HG02884 (cell line): ENCODE results near the gene PLEKHG5.

ENCODE experiments used
- ATAC-seq: cut with Tn5 transposase; IDR thresholded peaks from one replicate; pipeline ENCODE4 v1.9.1; 2021; ENCODE audit warnings: mild to moderate bottlenecking, moderate library complexity; ENCODE audit not compliant: unreplicated experiment

The PLEKHG5 gene

DNA sequence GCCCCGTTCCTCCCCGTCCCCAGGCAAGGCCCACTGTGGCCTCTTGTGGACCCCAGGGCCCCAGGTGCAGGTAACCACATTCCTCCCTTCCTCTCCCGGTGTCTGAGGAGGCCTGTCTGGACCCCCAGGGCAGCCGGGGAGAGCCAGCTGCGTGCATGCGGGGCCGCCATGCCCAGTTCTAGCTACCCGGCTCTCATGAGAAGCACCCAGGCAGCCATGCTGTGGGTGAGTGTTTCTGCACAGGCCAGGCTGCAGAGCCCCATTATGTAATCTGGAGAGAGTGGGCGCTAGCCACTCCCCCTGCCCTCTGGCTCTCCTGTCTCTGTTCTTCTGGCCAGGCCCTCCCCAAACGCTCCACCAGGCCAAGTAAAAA is 18.4 kb upstream of the PLEKHG5 start:
- no peak for ATAC-seq

DNA sequence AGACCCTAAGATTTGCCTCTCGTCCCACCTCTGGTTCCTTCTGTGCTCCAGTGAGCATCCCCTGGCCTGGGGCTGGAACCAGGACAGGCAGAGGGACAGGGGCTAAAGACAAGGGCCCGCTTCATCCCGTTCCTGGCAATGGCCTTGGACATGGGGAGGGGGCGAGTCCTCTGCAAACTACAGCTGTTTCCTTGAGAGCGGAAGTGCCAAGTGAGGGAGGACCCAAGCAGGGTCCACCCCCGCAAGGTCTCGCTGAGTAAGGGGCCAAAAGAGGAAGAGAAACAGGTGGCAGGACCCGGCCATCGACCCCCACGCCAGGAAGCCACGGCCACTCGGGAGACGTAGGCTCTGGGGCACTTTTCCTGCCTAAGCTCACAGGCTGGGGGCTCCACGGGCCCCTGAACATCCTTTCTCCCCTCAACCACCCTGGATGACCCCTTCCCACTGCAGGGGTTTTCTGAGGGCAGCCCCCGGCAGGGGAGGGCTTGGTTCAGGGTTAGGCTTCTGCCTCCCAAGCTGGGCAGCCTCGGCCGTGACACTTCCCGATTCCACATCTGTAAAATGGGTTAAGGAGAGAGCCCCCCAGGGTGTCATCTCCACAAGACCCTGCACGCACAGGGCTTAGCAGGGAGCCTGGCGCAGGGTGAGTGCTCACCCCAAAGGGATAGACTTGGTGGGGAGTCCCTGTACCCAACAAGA is 17.9 kb upstream of the PLEKHG5 start:
- no peak for ATAC-seq

DNA sequence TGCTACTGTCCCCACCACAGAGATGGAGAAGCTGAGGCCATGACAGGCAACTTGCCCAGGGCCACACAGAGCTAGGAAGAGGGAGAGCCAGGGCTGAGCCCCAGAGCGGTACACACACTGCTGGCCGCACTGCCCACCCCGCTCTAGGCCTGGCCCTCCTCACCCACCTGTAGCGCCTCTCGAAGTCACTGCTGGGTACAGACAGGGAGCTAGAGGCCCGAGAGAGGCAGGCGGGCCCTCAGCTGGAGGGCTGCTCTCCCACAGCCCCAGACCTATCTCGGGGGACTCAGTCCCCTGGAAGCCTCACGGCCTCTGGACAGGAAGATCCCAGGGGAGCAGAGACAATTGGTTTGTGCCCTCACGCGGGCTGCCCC is 17.3 kb upstream of the PLEKHG5 start:
- ATAC-seq = no peak

DNA sequence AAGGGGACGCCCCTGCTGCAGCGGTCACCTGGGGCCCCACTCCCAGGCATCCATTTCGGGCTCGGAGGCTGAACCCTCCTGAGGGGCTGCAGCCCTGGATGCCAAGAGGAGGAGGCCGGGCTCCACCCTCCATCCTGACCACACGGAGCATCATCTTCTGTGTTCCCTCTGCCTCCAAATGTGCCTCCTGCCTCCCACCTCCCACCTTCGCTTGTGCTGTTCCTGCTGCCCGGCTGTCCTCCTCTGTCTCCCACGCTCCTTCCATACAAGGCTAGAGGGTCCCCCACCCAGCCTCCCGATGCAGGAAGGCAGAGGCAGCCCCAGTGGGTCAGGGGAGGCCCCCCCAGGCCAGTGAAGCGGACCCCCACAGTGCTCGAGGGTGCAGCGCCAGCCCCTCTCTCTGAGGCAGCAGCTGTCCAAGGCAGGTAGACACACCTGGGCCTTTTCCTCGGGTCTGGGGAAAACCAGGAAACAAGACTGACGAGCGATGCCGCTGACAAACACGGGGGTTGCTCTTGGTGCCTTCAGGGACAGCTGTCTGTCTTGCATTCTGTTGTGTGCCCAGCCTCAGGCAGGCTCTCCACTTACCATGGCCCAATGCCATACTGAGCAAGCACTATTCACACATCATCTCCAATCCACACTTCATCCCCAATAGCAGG is 16.8 kb upstream of the PLEKHG5 start:
- ATAC-seq = no peak

DNA sequence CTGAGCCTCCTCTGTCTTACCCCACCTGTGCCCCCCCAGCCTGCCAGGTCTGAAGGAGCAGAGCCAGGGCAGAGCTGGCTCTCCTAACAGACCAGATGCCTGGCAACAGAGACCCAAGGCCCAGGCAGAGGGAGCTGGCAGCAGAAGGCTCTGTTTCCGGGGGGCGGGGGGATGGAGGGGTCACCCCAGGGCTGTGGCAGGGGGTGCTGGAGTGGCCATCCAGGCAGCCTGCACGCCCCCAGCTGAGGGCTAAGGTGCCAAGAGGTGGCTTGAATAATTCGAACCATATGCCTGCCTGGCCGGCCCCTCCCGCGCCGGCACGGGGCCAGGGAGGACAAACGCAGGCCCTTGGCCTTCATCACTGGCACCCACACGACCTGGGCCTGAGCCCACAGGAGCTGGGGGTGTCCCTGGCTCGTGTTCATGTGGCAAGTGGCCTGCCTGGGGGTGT is 16.0 kb upstream of the PLEKHG5 start:
- no peak for ATAC-seq

DNA sequence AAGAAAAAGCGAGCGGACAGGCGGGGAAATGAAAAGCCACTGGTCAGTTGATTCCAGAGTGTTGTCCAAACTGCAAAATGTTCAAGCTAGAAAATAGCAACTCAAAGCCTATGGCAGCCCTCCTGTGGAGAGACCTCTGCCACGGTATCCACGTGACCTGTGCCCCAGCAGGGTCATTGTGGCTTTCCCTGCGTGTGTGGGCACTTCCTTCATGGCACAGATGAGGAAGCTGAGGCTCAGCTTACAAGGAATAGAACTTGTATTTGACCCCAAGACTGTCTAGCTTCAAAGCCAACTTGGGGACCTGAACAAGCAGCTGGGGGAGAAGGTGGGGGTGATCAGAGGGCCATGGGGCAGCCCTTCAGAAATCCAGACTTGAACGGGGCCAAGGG is 15.6 kb upstream of the PLEKHG5 start:
- no peak for ATAC-seq

DNA sequence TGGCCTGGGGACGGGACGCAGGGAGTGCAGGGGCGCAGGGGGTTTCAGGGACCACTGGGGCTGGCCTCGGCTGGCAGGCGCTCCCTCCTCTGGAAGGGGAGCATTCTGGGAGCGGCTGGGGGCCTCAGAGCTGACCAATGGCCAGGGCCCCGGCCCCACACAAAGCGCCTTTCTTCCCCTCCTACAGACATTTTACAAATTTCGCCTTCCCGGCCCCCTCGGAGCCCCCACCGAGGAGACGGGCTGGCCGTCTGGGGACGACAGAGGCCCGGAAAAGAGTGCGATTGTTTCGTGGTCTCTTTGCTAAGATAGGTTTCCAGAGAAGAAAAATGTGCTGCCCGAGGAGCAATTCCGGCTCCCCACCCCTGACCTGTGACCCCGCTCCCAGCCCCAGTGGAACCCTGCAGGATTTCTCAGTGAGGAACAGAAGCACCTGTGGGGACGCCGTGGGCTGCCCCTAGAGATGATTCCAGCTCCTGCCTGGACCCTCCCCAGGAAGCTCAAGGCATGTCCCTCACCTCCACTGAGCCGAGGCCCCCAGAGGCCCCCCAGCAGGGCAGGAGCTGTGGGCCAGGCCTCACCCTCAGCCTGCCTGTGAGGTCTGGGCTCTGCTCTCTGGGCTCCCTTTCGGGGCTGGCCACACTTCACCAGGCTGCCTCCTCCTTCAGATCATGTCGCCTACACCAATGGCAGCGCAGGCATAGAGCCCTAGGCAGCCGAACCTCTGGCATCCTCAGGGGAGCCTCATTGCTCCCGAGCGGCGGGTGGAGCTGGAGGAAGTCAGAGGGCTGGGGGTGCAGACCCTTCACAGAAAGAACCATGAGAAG is 15.0 kb upstream of the PLEKHG5 start:
- no peak for ATAC-seq

DNA sequence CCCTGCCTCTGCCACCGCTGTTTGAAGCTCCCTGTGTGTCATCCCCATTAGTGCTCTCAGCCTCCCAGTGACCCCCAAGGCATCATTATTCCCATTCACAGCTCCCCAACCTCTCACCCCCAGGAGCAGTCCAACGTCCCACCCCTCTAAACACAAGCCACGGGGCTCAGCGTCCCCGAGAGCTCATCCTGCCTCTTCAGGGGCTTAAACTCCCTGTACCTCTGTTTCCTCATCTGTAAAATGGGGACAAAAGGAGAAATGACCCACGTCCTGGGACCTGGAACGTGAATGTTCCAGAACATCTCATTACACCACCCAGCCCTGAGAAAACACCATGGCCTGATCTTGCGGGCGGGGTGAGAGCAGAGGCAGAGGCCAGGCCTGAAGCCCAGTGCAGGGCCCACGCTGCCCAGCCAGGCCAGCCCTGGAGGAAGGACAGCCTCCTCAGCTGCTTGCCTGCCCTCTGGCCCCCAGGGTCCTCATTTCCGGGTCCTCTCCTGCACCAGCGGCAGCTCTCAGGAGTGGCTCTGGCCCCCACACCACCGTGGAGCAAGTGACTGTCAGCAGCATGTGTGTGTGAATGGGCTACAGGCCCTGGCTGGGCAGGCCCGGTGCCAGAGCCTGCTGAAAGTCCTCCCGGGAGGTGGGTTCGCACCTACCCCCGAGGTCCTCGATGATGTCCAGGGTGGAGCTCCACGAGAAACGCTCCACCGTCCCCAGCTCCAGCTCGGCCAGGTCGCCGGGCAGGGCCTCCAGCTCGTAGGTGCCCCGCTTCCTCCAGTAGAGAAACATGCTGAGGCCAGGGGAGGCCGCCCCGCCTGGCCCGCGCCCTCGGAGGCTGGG is 14.1 kb upstream of the PLEKHG5 start:
- ATAC-seq = no peak

DNA sequence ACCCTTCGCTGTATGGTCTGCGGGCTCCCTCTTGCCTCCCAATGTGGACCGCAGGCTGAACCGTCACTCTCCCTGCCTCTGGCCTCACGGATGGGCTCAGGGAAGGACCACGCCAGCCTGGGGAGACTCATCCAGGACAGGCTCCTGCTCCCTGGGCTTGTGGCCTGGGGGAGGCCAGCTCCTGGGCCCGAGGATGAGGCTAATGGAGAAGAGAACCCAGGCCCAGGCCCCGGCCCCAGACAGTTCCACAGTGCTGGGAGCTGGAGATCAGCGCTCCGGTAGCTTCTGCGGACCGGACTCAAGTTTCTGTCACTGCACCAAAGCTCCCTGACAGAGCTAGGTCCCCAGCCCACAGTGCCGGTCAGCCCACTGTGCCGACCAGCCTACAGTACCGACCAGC is 13.4 kb upstream of the PLEKHG5 start:
- ATAC-seq = no peak

DNA sequence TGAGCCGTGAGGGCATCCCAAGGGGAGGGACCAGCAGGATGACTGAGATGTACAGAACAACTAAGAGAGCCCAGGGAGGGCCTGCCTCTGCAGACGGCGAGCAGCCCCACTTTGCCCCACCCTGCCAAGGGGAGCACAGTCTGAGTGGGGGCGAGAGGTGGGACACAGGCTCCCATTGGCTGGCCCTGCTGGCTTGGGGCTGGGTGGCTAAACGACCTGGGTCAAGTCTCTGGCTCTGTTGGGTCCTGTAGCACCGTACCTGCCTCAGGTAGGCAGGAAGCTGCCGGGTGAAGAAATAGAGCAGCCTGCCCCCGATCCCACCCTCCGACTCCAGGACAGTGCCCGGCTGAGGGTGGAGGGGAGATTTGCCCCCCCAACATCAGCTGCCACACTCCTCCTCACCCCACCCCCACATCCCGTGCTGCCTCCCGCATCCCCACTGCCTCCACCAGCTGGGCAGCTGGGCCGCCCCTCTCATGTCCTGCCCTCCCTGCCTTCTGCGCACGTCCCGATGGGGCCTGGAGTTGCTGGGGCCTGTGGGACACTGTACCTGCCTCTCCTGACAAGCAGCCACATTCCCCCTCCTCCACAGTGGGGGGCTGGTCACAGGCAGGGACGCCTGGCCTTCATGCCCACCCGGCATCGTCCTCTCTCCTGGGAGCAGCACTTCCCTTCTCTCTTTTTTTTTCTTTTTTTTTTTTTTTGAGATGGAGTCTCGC is 12.6 kb upstream of the PLEKHG5 start:
- no peak for ATAC-seq

DNA sequence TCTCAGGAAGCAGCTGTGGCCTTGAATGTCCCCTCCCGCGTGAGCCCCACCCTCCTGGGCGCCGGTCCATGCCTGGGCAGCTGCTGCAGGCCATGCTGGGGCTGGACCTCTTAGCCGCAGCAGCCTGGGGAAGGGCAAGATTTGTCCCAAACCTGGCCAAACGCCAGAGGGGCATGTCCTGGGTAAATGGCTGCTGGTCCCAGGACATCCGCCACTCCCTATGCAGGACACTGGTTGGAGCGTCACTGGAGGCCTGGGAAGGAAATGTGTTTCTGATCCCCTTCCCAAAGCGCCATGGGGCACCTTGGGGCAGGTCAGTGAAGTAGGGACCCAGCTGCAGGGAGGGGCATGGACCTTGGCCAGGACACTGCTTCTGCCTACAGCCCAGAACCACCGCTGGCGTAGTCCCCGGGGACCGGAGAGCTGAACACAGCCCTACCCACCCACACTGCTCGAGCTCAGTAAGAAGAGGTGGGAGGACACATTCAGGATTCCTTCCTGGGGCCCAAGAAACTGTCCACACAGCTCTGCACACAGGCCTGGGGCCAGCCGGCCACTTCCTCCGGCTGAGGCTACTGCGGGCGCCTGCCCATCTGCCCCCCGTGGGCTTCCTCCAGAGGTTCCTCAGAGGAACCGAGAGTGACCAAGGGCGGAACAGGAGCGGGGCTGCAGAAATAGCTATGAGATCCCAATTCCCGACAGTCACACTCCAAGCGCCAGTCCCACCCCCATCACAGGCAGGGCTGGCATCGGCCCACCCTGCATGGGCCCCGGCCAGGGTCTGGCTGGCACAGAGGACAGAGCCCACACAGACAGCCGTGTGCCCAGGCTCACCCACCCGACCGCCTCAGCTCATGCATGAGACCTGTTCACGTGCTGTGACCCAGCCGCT is 10.8 kb upstream of the PLEKHG5 start:
- no peak for ATAC-seq

DNA sequence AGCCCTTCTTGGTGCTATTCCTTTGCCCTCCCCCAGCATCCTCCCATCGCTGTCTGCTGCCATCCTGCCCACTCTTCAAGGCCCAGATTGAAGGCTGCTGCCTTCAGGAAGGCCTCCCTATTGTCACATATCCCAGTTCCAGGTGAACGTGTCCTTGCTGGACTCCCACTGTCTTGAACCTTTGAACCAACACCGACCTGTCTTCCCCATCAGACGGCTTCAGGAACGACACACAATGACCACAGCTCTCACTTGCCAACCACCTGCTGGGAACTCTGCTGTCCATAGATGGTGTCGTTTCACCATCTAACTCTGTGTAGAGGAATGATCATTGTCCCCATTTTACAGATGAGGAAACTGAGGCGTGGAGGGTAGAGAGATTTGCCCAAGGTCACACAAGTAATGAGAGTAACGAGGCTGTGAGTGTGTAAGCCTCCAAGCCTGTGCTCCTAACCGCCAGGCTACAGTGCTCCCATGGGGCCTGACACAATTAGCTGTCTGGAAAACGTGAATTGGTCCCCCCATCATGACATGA is 9.9 kb upstream of the PLEKHG5 start:
- ATAC-seq = no peak

DNA sequence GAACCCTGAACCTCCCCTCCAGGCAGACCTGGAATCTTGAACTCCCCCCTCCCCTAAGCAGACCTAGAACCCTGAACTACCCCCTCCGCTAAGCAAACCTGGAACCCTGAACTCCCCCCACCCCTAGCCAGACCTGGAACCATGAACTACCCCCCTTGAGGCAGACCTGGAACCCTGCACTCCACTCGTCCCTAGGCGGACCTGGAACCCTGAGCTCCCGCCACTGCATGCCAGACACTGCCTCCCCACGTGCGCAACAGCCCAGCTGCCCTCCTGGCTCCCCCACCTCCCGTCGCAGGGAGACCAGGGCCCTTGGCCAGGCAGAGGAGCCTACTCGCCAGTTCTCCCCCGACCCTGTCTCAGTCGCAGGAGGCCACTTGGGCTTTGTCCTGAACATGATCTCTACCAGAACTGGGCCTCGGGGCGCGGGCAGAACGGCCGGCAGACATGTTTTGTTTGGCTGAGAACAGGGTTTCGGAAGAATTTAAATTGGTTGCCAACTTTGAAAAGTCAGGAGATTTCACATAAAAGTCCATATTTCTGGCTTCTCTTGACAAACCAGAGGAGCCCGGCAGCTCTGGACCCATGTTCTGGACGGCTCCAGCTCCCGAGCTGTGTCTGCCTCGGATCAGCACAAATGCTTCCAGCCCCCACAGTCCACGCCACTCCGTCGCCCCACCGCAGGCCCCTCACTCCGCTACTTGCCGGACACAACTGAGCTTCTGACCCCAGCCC is 9.2 kb upstream of the PLEKHG5 start:
- ATAC-seq = no peak

DNA sequence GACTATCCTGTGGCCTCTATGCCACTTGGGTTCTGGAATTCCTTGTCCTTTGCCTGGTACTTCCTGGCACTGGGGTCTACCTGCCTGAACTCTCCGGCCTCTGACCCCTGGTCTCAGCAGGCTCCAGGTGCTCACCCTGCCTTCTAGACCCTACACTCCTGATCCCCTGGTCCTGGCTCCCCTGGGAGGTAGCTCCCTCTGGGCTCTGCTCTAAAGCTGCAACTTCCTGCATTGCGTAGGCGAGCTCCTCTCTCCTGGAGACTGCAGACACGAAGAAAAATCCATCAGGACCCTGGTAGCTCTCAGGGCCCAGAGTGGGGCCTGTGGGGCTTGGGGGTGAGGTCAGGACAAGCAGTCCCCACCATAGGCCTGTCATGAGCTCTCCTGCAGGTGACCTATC is 7.8 kb upstream of the PLEKHG5 start:
- no peak for ATAC-seq

DNA sequence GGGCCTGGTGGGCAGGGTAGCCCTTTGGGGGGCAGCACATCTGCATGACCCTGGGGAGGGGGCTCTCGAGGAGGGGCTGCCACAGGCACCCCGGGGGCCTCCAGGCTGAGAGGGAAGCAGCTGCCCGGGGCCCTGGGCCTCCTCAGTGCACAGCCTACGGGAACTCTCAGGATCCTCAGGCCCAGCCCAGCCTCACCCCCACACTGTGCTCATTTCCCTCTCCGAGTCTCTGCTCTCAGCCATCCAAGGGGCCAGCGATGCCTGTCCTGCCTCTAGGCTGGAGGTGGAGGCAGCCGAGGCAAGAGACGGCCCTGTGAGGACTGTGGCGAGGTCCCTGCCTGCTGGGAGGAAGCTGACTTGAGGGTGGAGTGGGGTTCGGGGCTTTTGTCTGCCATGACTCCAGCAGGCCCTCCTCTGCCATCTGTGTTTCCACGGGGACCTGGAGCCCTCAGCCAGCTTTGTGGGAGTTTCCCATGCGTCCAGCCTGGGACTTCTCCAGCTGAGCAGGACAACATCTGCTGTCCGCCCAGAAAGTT is 7.2 kb upstream of the PLEKHG5 start:
- ATAC-seq = no peak

DNA sequence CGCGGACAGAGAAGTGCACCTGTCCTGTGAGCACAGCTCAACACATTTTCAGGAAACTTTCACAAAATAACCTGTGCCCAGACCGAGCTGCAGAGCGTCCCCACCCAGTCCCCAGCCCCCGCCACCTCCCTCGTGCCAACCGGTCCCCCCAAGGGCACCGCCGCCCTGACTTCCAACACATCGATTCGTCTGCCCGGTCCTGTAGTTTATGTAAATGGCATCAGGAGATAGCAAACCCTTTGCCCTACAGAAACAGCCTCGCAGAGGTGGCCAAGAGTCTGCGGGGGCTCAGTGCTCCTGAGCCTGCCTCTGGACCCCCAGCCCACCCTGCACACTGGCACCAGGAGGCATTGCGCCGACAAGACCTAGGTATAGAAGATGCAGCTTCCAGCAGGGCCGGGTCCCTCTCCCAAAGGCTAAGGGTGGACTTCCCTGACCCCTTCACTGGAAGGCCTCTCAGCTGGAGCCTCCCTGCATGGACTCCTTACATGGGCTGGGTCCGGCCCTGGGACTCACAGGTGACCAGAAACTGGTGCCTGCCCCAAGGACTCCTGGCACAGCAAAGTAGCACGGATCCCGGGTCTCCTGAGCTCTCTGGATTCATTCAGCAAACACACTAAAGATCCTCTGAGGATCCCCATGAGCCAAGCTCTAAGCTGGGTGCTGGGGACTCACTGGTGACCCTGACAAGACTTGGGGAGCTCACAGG is 6.6 kb upstream of the PLEKHG5 start:
- no peak for ATAC-seq

DNA sequence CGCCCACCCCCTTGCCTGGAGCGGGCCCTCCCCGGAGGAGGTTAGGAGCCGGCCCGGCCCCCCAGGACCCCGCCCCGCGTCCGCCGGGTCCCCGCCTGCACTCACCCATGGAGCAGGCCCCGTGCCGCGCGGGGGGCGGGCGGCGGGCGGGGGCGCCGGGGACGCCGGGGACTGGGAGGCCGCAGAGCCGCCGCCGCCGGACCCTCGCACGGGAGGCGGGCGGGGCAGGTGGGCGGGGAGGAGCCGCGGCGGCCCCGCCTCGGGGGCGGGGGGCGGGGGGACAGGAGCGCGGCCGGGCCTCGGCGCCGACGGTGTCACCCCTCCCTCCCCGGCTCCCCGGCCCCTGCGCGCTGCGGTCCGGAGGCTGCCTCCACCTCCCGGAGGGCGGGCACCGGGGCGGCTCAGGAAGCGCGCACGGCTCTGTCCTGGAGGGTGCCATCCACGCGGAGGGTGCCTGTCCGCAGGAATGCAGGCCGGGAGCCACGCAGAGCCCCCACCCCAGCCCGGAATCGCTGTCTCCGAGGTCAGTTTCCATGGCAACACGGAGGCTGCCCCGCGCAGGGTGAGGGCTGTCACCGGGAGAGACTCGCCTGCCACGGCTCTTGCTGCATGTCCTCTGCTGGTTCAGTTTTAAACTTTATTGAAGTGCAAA is 5.9 kb upstream of the PLEKHG5 start:
- ATAC-seq = no peak
